K562 (cell line): ENCODE results near the gene HSPB6. TPM values are rescaled to one million over a fixed set of nuclear protein-coding genes. Genes with fewer than 3 reads are reported as not detected.

ENCODE experiments used
- ATAC-seq: fragments of 200-7000 bp; cut with Tn5 transposase; 3 replicates; pipeline ENCODE4 v1.9.1; 2020; ENCODE audit warnings: moderate library complexity
- BruUV-seq: library from RNA; stranded (reverse); fragments of 400-500 nt; replicated peaks from 2 replicates; lab custom pipeline; 2021; lab: Mats Ljungman, UMichigan
- CTCF ChIA-PET: fragments of 300-600 bp; formaldehyde crosslinking; extraction: SDS; loops from one replicate; lab custom pipeline; 2021; ENCODE audit warnings: low intra/inter-chr PET ratio; lab: Yijun Ruan, JAX
- POLR2A ChIA-PET: fragments of 300-600, 350-650 bp; sonication (Branson Sonifier 250); formaldehyde crosslinking; extraction: SDS; loops from one replicate; lab custom pipeline; 2021; ENCODE audit warnings: antibody characterized with exemption, inconsistent platforms; lab: Yijun Ruan, JAX
- DNase-seq, 4 experiments: peaks; one replicate each; pipeline versions ENCODE4 v3.0.0 to v3.0.0-alpha.2; 2011 to 2018; ENCODE audit warnings: low spot score in 3 of 4, mixed read lengths in 3 of 4; ENCODE audit errors: extremely low read depth in 1 of 4
- FAIRE-seq: peaks from 2 replicates; lab custom pipeline; 2011; peaks lifted over from hg19 to GRCh38; lab: Jason Lieb, UNC
- H2AFZ ChIP-seq: 2 replicates; pipeline ENCODE4 v1.6.0; 2011; ENCODE audit warnings: low read depth, low read length, control low read depth, inconsistent platforms
- H3K27ac ChIP-seq: fragments of 200-600 bp; 3 replicates; pipeline ENCODE4 v1.8.0; 2011; ENCODE audit warnings: low read depth, mild to moderate bottlenecking, control low read depth, inconsistent platforms, low read length, moderate library complexity, mixed read lengths; ENCODE audit errors: extremely low read depth
- H3K27me3 ChIP-seq, 2 experiments: fragments of 300-600 bp in 1 of 2; 2 replicates in 1 of 2; 3 replicates in 1 of 2; pipeline versions ENCODE4 v1.6.0 to v1.8.0; 2011; ENCODE audit warnings: inconsistent platforms in 2 of 2, low read length in 2 of 2, mild to moderate bottlenecking in 1 of 2, mixed read lengths in 1 of 2, moderate library complexity in 1 of 2; ENCODE audit not compliant: control insufficient read depth in 2 of 2, insufficient read depth in 2 of 2
- H3K36me3 ChIP-seq: fragments of 300-600 bp; 3 replicates; pipeline ENCODE4 v1.8.0; 2011; ENCODE audit warnings: mild to moderate bottlenecking, low read length, inconsistent platforms; ENCODE audit not compliant: control insufficient read depth, insufficient read depth
- H3K4me1 ChIP-seq, 2 experiments: fragments of 200-600 bp in 1 of 2; replicated peaks in 1 of 2; 2 replicates in 1 of 2; 3 replicates in 1 of 2; pipeline versions ENCODE4 v1.5.1 to v1.8.0; 2011; ENCODE audit warnings: inconsistent platforms in 2 of 2, low read length in 2 of 2, mild to moderate bottlenecking in 1 of 2, mixed read lengths in 1 of 2, moderate library complexity in 1 of 2; ENCODE audit not compliant: control insufficient read depth in 2 of 2, insufficient read depth in 2 of 2
- H3K4me2 ChIP-seq: 2 replicates; pipeline ENCODE4 v1.6.1; 2011; ENCODE audit warnings: low read length, control low read depth, inconsistent platforms, mixed read lengths; ENCODE audit not compliant: insufficient read depth
- H3K4me3 ChIP-seq: fragments of 200-600 bp; sonication (generic), shearing (Covaris generic); 2 replicates; pipeline ENCODE4 v1.5.1; 2016; ENCODE audit warnings: control low read depth, inconsistent platforms
- H3K79me2 ChIP-seq: fragments of 200-600 bp; 3 replicates; pipeline ENCODE4 v1.8.0; 2011; ENCODE audit warnings: low read length, inconsistent platforms; ENCODE audit not compliant: control insufficient read depth, insufficient read depth
- H3K9ac ChIP-seq, 2 experiments: 2 replicates each; pipeline versions ENCODE4 v1.6.0 to v1.6.1; 2011; ENCODE audit warnings: low read depth in 2 of 2, low read length in 2 of 2, control low read depth in 1 of 2, inconsistent platforms in 1 of 2, mild to moderate bottlenecking in 1 of 2, mixed read lengths in 1 of 2; ENCODE audit not compliant: insufficient read depth in 1 of 2
- H3K9me1 ChIP-seq: one replicate; pipeline ENCODE4 v1.6.0; 2011; ENCODE audit warnings: inconsistent platforms, mild to moderate bottlenecking, low read length, moderate library complexity; ENCODE audit not compliant: control insufficient read depth, insufficient read depth
- H3K9me3 ChIP-seq: replicated peaks from 2 replicates; pipeline ENCODE4 v1.5.1; 2011; ENCODE audit warnings: low read depth, low read length, inconsistent platforms; ENCODE audit not compliant: control insufficient read depth, insufficient read depth
- H4K20me1 ChIP-seq: replicated peaks from 2 replicates; pipeline ENCODE4 v1.6.1; 2011; ENCODE audit warnings: low read length, inconsistent platforms, mixed read lengths; ENCODE audit not compliant: control insufficient read depth, insufficient read depth
- BCLAF1 ChIP-seq, 2 experiments: fragments of 450-650 bp in 1 of 2; IDR thresholded peaks; 2 replicates each; pipeline ENCODE4 v1.6.1; 2011 to 2017; ENCODE audit warnings: low read depth in 2 of 2, antibody characterized with exemption in 1 of 2, borderline replicate concordance in 1 of 2, low read length in 1 of 2, mild to moderate bottlenecking in 1 of 2, mixed read lengths in 1 of 2; ENCODE audit not compliant: control insufficient read depth in 1 of 2
- WGBS: fragments of 100-300 bp; shearing (Covaris generic); methylation state at CpG from one replicate; pipeline ENCODE4 v1.1.6; 2016; ENCODE audit warnings: low coverage, mixed read lengths; ENCODE audit not compliant: insufficient coverage; ENCODE audit errors: missing lambda C conversion rate; 5-methylcytosine and 5-hydroxymethylcytosine counted together
- in situ Hi-C: fragments of 300-500 bp; cut with MboI; formaldehyde crosslinking; loops from 4 replicates; pipeline ENCODE4 v1.15.0; 2018; ENCODE audit warnings: inconsistent platforms, mixed read lengths
- intact Hi-C: fragments of 100-400 bp; cut with micrococcal nuclease; formaldehyde crosslinking; loops from 2 replicates; pipeline ENCODE4 v1.14.2; 2022
- polyA plus RNA-seq, 8 experiments: library from polyadenylated mRNA; depleted of rRNA in 4 of 8; stranded (reverse) in 5 of 8; unstranded in 3 of 8; fragments of >200 nt; fragmentation: Nextera tagmentation in 2 of 8; fragmentation: Illumina TruSeq in 1 of 8; extraction: Ambion mirVana in 2 of 8; extraction: Trizol in 1 of 8; gene quantifications; 2 replicates each; pipeline versions ENCODE4 v1.2.1 to v1.2.3, GENCODE V29; 2011 to 2014; ENCODE audit warnings: inconsistent platforms in 1 of 8, missing spikeins in 1 of 8
- total RNA-seq, 7 experiments: library from RNA; depleted of rRNA in 6 of 7; stranded (reverse); fragments of >200 nt in 6 of 7; fragmentation: Illumina TruSeq in 2 of 7; extraction: Trizol in 2 of 7; gene quantifications; 2 replicates each; pipeline versions ENCODE4 v1.2.1 to v1.2.3, GENCODE V29; 2011 to 2021; ENCODE audit warnings: low replicate concordance in 1 of 7

HSPB6 gene
- total and polyA plus RNA-seq, 9 of the 15 experiments (the other 6 are each of a cell fraction or from before 2014, with no cell fraction given), result 0.55 TPM; not detected in 8

- Histone ChIP-seq H4K20me1 (no peaks in the 10 kb centered on the region), H3K36me3 (no peaks in the 10 kb centered on the region), H3K27ac (no peak overlapping the region), H3K9ac (no peak overlapping the region), H3K4me3 (no peak overlapping the region), H3K4me2 (no peak overlapping the region), H3K9me3 (no peaks in the 10 kb centered on the region), H3K4me1 (peaks cover 0 to 5% of the 10 kb centered on the region in 2 experiments; a peak in 3 of 5 replicates), H3K9me1 (no peaks in the 10 kb centered on the region), H3K79me2 (no peaks in the 10 kb centered on the region), H2AFZ (no peak overlapping the region), H3K27me3 (peaks cover 25 to 66% of the 10 kb centered on the region in 2 experiments)
- ChIA-PET POLR2A (no interaction called here), CTCF (no interaction called here)
- DNase-seq, result no peak
- no peak for FAIRE-seq
- intact Hi-C loops (no loop called here), in situ Hi-C loops (no loop called here)
- 0% methylated on average over 1 of the region's 1 CpG for WGBS
- no peak for ATAC-seq
- TF ChIP-seq BCLAF1 (IDR thresholded peaks at IDR 0.05; ENCODE audit: borderline replicate concordance in 1 of 2, control insufficient read depth in 1 of 2, low read depth in 2 of 2, low read length in 1 of 2), result no peak
- no TSS peak for BruUV-seq
Observed at GRCh38 chr19:35708391-35708790, 48.4 kb downstream of the HSPB6 start.

Other genes with a start within 250 kb of the HSPB6 start
Only the 7 nearest of the 28 such genes appear.
- 8.1 and 9.0 TPM in 2 replicates for gene KMT2B, start 39.0 kb downstream of the HSPB6 start, total RNA-seq (2014; rRNA removed)
- gene KMT2B, start 39.0 kb downstream of the HSPB6 start, total RNA-seq (2014; rRNA removed; fragmentation: Illumina TruSeq; extraction: Trizol), result 2.7 and 4.8 TPM in 2 replicates
- gene KMT2B, start 39.0 kb downstream of the HSPB6 start, total RNA-seq (2015; rRNA removed; fragmentation: Illumina TruSeq; extraction: Trizol), result 6.0 and 6.7 TPM in 2 replicates
- 36.0 and 43.9 TPM in 2 replicates for gene KMT2B, start 39.0 kb downstream of the HSPB6 start, total RNA-seq (2021)
- 11.0 and 19.1 TPM in 2 replicates for gene KMT2B, start 39.0 kb downstream of the HSPB6 start, polyA plus RNA-seq (2011; rRNA removed)
- 21.5 and 27.8 TPM in 2 replicates for gene KMT2B, start 39.0 kb downstream of the HSPB6 start, polyA plus RNA-seq (2014; fragmentation: Illumina TruSeq; extraction: Trizol)
- gene KMT2B, start 39.0 kb downstream of the HSPB6 start, polyA plus RNA-seq (2014; fragmentation: Nextera tagmentation; extraction: Ambion mirVana), result 1 to 10 TPM in 1 of 2 experiments, under 1 TPM in 1; 0.63 to 1.3 TPM
- gene KMT2B, start 39.0 kb downstream of the HSPB6 start, polyA plus RNA-seq (2014; rRNA removed), result 16.4 and 21.9 TPM in 2 replicates
- gene IGFLR1, start 14.6 kb downstream of the HSPB6 start, total RNA-seq (2014; rRNA removed), result 12.1 and 14.3 TPM in 2 replicates
- gene IGFLR1, start 14.6 kb downstream of the HSPB6 start, total RNA-seq (2014; rRNA removed; fragmentation: Illumina TruSeq; extraction: Trizol), result 1.2 and 3.6 TPM in 2 replicates
- gene IGFLR1, start 14.6 kb downstream of the HSPB6 start, total RNA-seq (2015; rRNA removed; fragmentation: Illumina TruSeq; extraction: Trizol), result 4.6 and 9.1 TPM in 2 replicates
- gene IGFLR1, start 14.6 kb downstream of the HSPB6 start, total RNA-seq (2021), result 7.8 and 12.1 TPM in 2 replicates
- gene IGFLR1, start 14.6 kb downstream of the HSPB6 start, polyA plus RNA-seq (2011; rRNA removed), result 4.0 and 4.2 TPM in 2 replicates
- gene IGFLR1, start 14.6 kb downstream of the HSPB6 start, polyA plus RNA-seq (2014; fragmentation: Illumina TruSeq; extraction: Trizol), result 6.8 and 9.2 TPM in 2 replicates
- 1 to 10 TPM; 1.0 to 2.6 TPM for gene IGFLR1, start 14.6 kb downstream of the HSPB6 start, polyA plus RNA-seq (2014; fragmentation: Nextera tagmentation; extraction: Ambion mirVana)
- 11.6 and 15.0 TPM in 2 replicates for gene IGFLR1, start 14.6 kb downstream of the HSPB6 start, polyA plus RNA-seq (2014; rRNA removed)
- gene U2AF1L4, start 11.6 kb downstream of the HSPB6 start, total RNA-seq (2014; rRNA removed), result 11.3 and 14.0 TPM in 2 replicates
- gene U2AF1L4, start 11.6 kb downstream of the HSPB6 start, total RNA-seq (2014; rRNA removed; fragmentation: Illumina TruSeq; extraction: Trizol), result 6.6 and 8.4 TPM in 2 replicates
- gene U2AF1L4, start 11.6 kb downstream of the HSPB6 start, total RNA-seq (2015; rRNA removed; fragmentation: Illumina TruSeq; extraction: Trizol), result 8.9 and 12.6 TPM in 2 replicates
- 11.2 and 14.8 TPM in 2 replicates for gene U2AF1L4, start 11.6 kb downstream of the HSPB6 start, total RNA-seq (2021)
- gene U2AF1L4, start 11.6 kb downstream of the HSPB6 start, polyA plus RNA-seq (2011; rRNA removed), result 9.5 and 16.9 TPM in 2 replicates
- gene U2AF1L4, start 11.6 kb downstream of the HSPB6 start, polyA plus RNA-seq (2014; fragmentation: Illumina TruSeq; extraction: Trizol), result 14.4 and 16.7 TPM in 2 replicates
- 10 to 100 TPM in 1 of 2 experiments, 1 to 10 TPM in 1; 9.7 to 16.7 TPM for gene U2AF1L4, start 11.6 kb downstream of the HSPB6 start, polyA plus RNA-seq (2014; fragmentation: Nextera tagmentation; extraction: Ambion mirVana)
- 14.4 and 19.5 TPM in 2 replicates for gene U2AF1L4, start 11.6 kb downstream of the HSPB6 start, polyA plus RNA-seq (2014; rRNA removed)
- 42.3 and 49.6 TPM in 2 replicates for gene PSENEN, start 11.4 kb downstream of the HSPB6 start, total RNA-seq (2014; rRNA removed)
- 48.0 and 53.3 TPM in 2 replicates for gene PSENEN, start 11.4 kb downstream of the HSPB6 start, total RNA-seq (2014; rRNA removed; fragmentation: Illumina TruSeq; extraction: Trizol)
- gene PSENEN, start 11.4 kb downstream of the HSPB6 start, total RNA-seq (2015; rRNA removed; fragmentation: Illumina TruSeq; extraction: Trizol), result 59.0 and 61.1 TPM in 2 replicates
- gene PSENEN, start 11.4 kb downstream of the HSPB6 start, total RNA-seq (2021), result 63.1 and 65.7 TPM in 2 replicates
- 29.6 and 34.5 TPM in 2 replicates for gene PSENEN, start 11.4 kb downstream of the HSPB6 start, polyA plus RNA-seq (2011; rRNA removed)
- gene PSENEN, start 11.4 kb downstream of the HSPB6 start, polyA plus RNA-seq (2014; fragmentation: Illumina TruSeq; extraction: Trizol), result 54.2 and 58.6 TPM in 2 replicates
- gene PSENEN, start 11.4 kb downstream of the HSPB6 start, polyA plus RNA-seq (2014; fragmentation: Nextera tagmentation; extraction: Ambion mirVana), result 100 to 1,000 TPM; 261 to 299 TPM
- gene PSENEN, start 11.4 kb downstream of the HSPB6 start, polyA plus RNA-seq (2014; rRNA removed), result 76.5 and 79.2 TPM in 2 replicates
- gene LIN37, start 8.5 kb downstream of the HSPB6 start, total RNA-seq (2014; rRNA removed), result 7.7 and 10.3 TPM in 2 replicates
- gene LIN37, start 8.5 kb downstream of the HSPB6 start, total RNA-seq (2014; rRNA removed; fragmentation: Illumina TruSeq; extraction: Trizol), result 5.0 and 5.7 TPM in 2 replicates
- gene LIN37, start 8.5 kb downstream of the HSPB6 start, total RNA-seq (2015; rRNA removed; fragmentation: Illumina TruSeq; extraction: Trizol), result 8.5 and 8.6 TPM in 2 replicates
- 9.2 TPM in 2 replicates for gene LIN37, start 8.5 kb downstream of the HSPB6 start, total RNA-seq (2021)
- gene LIN37, start 8.5 kb downstream of the HSPB6 start, polyA plus RNA-seq (2011; rRNA removed), result 4.4 and 8.7 TPM in 2 replicates
- gene LIN37, start 8.5 kb downstream of the HSPB6 start, polyA plus RNA-seq (2014; fragmentation: Illumina TruSeq; extraction: Trizol), result 11.5 and 14.4 TPM in 2 replicates
- gene LIN37, start 8.5 kb downstream of the HSPB6 start, polyA plus RNA-seq (2014; fragmentation: Nextera tagmentation; extraction: Ambion mirVana), result 1 to 10 TPM; 1.2 to 3.1 TPM
- 9.0 and 12.5 TPM in 2 replicates for gene LIN37, start 8.5 kb downstream of the HSPB6 start, polyA plus RNA-seq (2014; rRNA removed)
- 3.5 and 8.6 TPM in 2 replicates for gene PROSER3, start 1.1 kb upstream of the HSPB6 start, total RNA-seq (2014; rRNA removed)
- 4.2 and 5.1 TPM in 2 replicates for gene PROSER3, start 1.1 kb upstream of the HSPB6 start, total RNA-seq (2014; rRNA removed; fragmentation: Illumina TruSeq; extraction: Trizol)
- 4.3 and 5.7 TPM in 2 replicates for gene PROSER3, start 1.1 kb upstream of the HSPB6 start, total RNA-seq (2015; rRNA removed; fragmentation: Illumina TruSeq; extraction: Trizol)
- 33.2 and 39.5 TPM in 2 replicates for gene PROSER3, start 1.1 kb upstream of the HSPB6 start, total RNA-seq (2021)
- 6.3 and 14.0 TPM in 2 replicates for gene PROSER3, start 1.1 kb upstream of the HSPB6 start, polyA plus RNA-seq (2011; rRNA removed)
- gene PROSER3, start 1.1 kb upstream of the HSPB6 start, polyA plus RNA-seq (2014; fragmentation: Illumina TruSeq; extraction: Trizol), result 32.4 and 33.3 TPM in 2 replicates
- 1 to 10 TPM; 1.0 to 1.5 TPM for gene PROSER3, start 1.1 kb upstream of the HSPB6 start, polyA plus RNA-seq (2014; fragmentation: Nextera tagmentation; extraction: Ambion mirVana)
- gene PROSER3, start 1.1 kb upstream of the HSPB6 start, polyA plus RNA-seq (2014; rRNA removed), result 12.8 and 14.7 TPM in 2 replicates
- gene ARHGAP33, start 18.5 kb upstream of the HSPB6 start, total RNA-seq (2014; rRNA removed), result 1.2 and 3.3 TPM in 2 replicates
- gene ARHGAP33, start 18.5 kb upstream of the HSPB6 start, total RNA-seq (2014; rRNA removed; fragmentation: Illumina TruSeq; extraction: Trizol), result 0.41 and 1.0 TPM in 2 replicates
- gene ARHGAP33, start 18.5 kb upstream of the HSPB6 start, total RNA-seq (2015; rRNA removed; fragmentation: Illumina TruSeq; extraction: Trizol), result 1.2 and 1.6 TPM in 2 replicates
- 13.0 and 26.6 TPM in 2 replicates for gene ARHGAP33, start 18.5 kb upstream of the HSPB6 start, total RNA-seq (2021)
- 1.9 and 10.4 TPM in 2 replicates for gene ARHGAP33, start 18.5 kb upstream of the HSPB6 start, polyA plus RNA-seq (2011; rRNA removed)
- gene ARHGAP33, start 18.5 kb upstream of the HSPB6 start, polyA plus RNA-seq (2014; fragmentation: Illumina TruSeq; extraction: Trizol), result 4.9 and 10.3 TPM in 2 replicates
- under 1 TPM in 1 of 2 experiments, not detected in 1; 0.06 TPM for gene ARHGAP33, start 18.5 kb upstream of the HSPB6 start, polyA plus RNA-seq (2014; fragmentation: Nextera tagmentation; extraction: Ambion mirVana)
- 11.1 and 14.9 TPM in 2 replicates for gene ARHGAP33, start 18.5 kb upstream of the HSPB6 start, polyA plus RNA-seq (2014; rRNA removed)